MM.1S (cell line): ENCODE data around the gene SLC38A8.

Experiments used
- DNase-seq: peaks from one replicate; pipeline ENCODE4 v3.0.0-alpha.2; 2015
- H2AFZ ChIP-seq: fragments of 300-600 bp; sonication (generic); 2 replicates; pipeline ENCODE4 v1.6.0; 2016; ENCODE audit warnings: antibody characterized with exemption, low read length
- H3F3A ChIP-seq: fragments of 300-600 bp; sonication (generic); 2 replicates; pipeline ENCODE4 v1.6.1; 2016; ENCODE audit warnings: mild to moderate bottlenecking, antibody characterized with exemption, low read length, moderate library complexity, mixed read lengths; ENCODE audit not compliant: insufficient read depth
- H3K27ac ChIP-seq: fragments of 300-600 bp; sonication (generic); 2 replicates; pipeline ENCODE4 v1.5.1; 2016; ENCODE audit warnings: mild to moderate bottlenecking, low read length
- H3K27me3 ChIP-seq: fragments of 300-600 bp; sonication (generic); replicated peaks from 2 replicates; pipeline ENCODE4 v1.6.0; 2016; ENCODE audit warnings: low read length; ENCODE audit not compliant: insufficient read depth
- H3K36me3 ChIP-seq: fragments of 300-600 bp; sonication (generic); replicated peaks from 2 replicates; pipeline ENCODE4 v1.6.1; 2016; ENCODE audit warnings: mild to moderate bottlenecking, low read length, mixed read lengths; ENCODE audit not compliant: insufficient read depth
- H3K4me1 ChIP-seq: fragments of 300-600 bp; sonication (generic); 2 replicates; pipeline ENCODE4 v1.6.1; 2016; ENCODE audit warnings: low read length, mixed read lengths
- H3K4me2 ChIP-seq: fragments of 300-600 bp; sonication (generic); 2 replicates; pipeline ENCODE4 v1.6.0; 2016; ENCODE audit warnings: low read depth, low read length
- H3K4me3 ChIP-seq: fragments of 300-600 bp; sonication (generic); 2 replicates; pipeline ENCODE4 v1.5.1; 2016; ENCODE audit warnings: low read length, mixed read lengths
- H3K79me2 ChIP-seq: fragments of 300-600 bp; sonication (generic); 2 replicates; pipeline ENCODE4 v1.6.1; 2016; ENCODE audit warnings: mixed run types, low read length, mixed read lengths
- H3K9ac ChIP-seq: fragments of 300-600 bp; sonication (generic); 2 replicates; pipeline ENCODE4 v1.6.1; 2016; ENCODE audit warnings: low read length, mixed read lengths
- H3K9me2 ChIP-seq: fragments of 300-600 bp; sonication (generic); replicated peaks from 2 replicates; pipeline ENCODE4 v1.6.1; 2016; ENCODE audit warnings: mild to moderate bottlenecking, low read length, mixed read lengths; ENCODE audit not compliant: insufficient read depth
- H3K9me3 ChIP-seq: fragments of 300-600 bp; sonication (generic); replicated peaks from 2 replicates; pipeline ENCODE4 v1.6.1; 2016; ENCODE audit warnings: mild to moderate bottlenecking, low read length, mixed read lengths; ENCODE audit not compliant: insufficient read depth
- H4K20me1 ChIP-seq: fragments of 300-600 bp; sonication (generic); 2 replicates; pipeline ENCODE4 v1.6.1; 2016; ENCODE audit warnings: mild to moderate bottlenecking, low read length, moderate library complexity, mixed read lengths; ENCODE audit not compliant: insufficient read depth
- CTCF ChIP-seq: fragments of 300-600 bp; sonication (generic); IDR thresholded peaks from 2 replicates; pipeline ENCODE4 v1.5.1; 2016; ENCODE audit warnings: antibody characterized with exemption, low read length, mixed read lengths
- EZH2 ChIP-seq: fragments of 300-600 bp; sonication (generic); optimal IDR thresholded peaks from 2 replicates; pipeline ENCODE3; 2017; ENCODE audit warnings: low read depth, mild to moderate bottlenecking, antibody characterized with exemption, low read length, mixed read lengths
- EZH2phosphoT487 ChIP-seq: fragments of 300-600 bp; sonication (generic); IDR thresholded peaks from 2 replicates; pipeline ENCODE4 v1.6.1; 2018; ENCODE audit warnings: antibody characterized with exemption, low read length

SLC38A8 gene

GRCh38 chr16:83961591-83961990, 81.0 kb downstream of the SLC38A8 start:
- Histone ChIP-seq H2AFZ (no peak overlapping the region), H3K4me1 (no peaks in the 10 kb centered on the region), H3K9me2 (no peaks in the 10 kb centered on the region), H3K4me3 (no peak overlapping the region), H3K27ac (no peak overlapping the region), H3K9me3 (no peaks in the 10 kb centered on the region), H3K4me2 (no peak overlapping the region), H3K36me3 (no peaks in the 10 kb centered on the region), H3K9ac (no peak overlapping the region), H3K27me3 (no peaks in the 10 kb centered on the region), H3F3A (no peaks in the 10 kb centered on the region), H4K20me1 (no peaks in the 10 kb centered on the region), H3K79me2 (no peaks in the 10 kb centered on the region)
- no peak for DNase-seq
- no peak for TF ChIP-seq EZH2
- no peak for TF ChIP-seq EZH2phosphoT487

GRCh38 chr16:83960521-83961249, 81.9 kb downstream of the SLC38A8 start:
- Histone ChIP-seq H3K9me2 (no peaks in the 10 kb centered on the region), H3F3A (no peaks in the 10 kb centered on the region), H3K4me1 (no peaks in the 10 kb centered on the region), H2AFZ (no peak overlapping the region), H3K27me3 (no peaks in the 10 kb centered on the region), H4K20me1 (no peaks in the 10 kb centered on the region), H3K27ac (no peak overlapping the region), H3K9me3 (no peaks in the 10 kb centered on the region), H3K36me3 (no peaks in the 10 kb centered on the region), H3K9ac (no peak overlapping the region), H3K4me3 (no peak overlapping the region), H3K79me2 (no peaks in the 10 kb centered on the region), H3K4me2 (no peak overlapping the region)
- no peak for TF ChIP-seq CTCF
- no peak for DNase-seq
